Esophagus muscularis mucosa (tissue), 4 donors: ENCODE data around the gene EFR3B. TPM values are rescaled to one million over a fixed set of nuclear protein-coding genes. Genes with fewer than 3 reads are reported as not detected.

ENCODE experiments used
- DNase-seq: peaks from one replicate; pipeline ENCODE4 v3.0.0-alpha.2; 2017; ENCODE audit errors: extremely low spot score
- H3K27ac ChIP-seq, 4 donors: fragments of 200-600 bp; sonication (generic); replicated peaks in 1 of 4; 1 replicate in 3 of 4; 2 replicates in 1 of 4; pipeline ENCODE4 v1.5.1; 2016 to 2019; ENCODE audit warnings: mild to moderate bottlenecking in 1 of 4
- H3K27me3 ChIP-seq, 4 donors: fragments of 200-600 bp; sonication (generic); one replicate each; pipeline versions ENCODE4 v1.5.1 to v1.6.0; 2016 to 2019
- H3K36me3 ChIP-seq, 4 donors: fragments of 200-600 bp; sonication (generic); one replicate each; pipeline ENCODE4 v1.5.1; 2016 to 2019
- H3K4me1 ChIP-seq, 4 donors: fragments of 200-600 bp; sonication (generic); one replicate each; pipeline ENCODE4 v1.5.1; 2016 to 2019
- H3K4me3 ChIP-seq, 4 donors: fragments of 200-600 bp; sonication (generic); 1 replicate in 2 of 4; 2 replicates in 2 of 4; pipeline ENCODE4 v1.5.1; 2016 to 2019; ENCODE audit warnings: mild to moderate bottlenecking in 4 of 4, moderate library complexity in 1 of 4
- H3K9me3 ChIP-seq, 4 donors: fragments of 200-600 bp; sonication (generic); 1 replicate in 3 of 4; 2 replicates in 1 of 4; pipeline ENCODE4 v1.5.1; 2016 to 2019
- EP300 ChIP-seq: sonication (generic); formaldehyde crosslinking; IDR thresholded peaks from one replicate; pipeline ENCODE4 v1.6.1; 2017; ENCODE audit warnings: antibody characterized with exemption
- POLR2A ChIP-seq: fragments of 450-650 bp; IDR thresholded peaks from one replicate; pipeline ENCODE4 v1.6.1; 2017; ENCODE audit warnings: antibody characterized with exemption, moderate library complexity, mild to moderate bottlenecking, low read depth
- POLR2AphosphoS5 ChIP-seq, 2 donors: sonication (generic); formaldehyde crosslinking; IDR thresholded peaks; one replicate each; pipeline ENCODE4 v1.6.1; 2017; ENCODE audit warnings: antibody characterized with exemption in 2 of 2
- WGBS: methylation state at CpG from one replicate; pipeline ENCODE4 v1.1.5; 2018; 5-methylcytosine and 5-hydroxymethylcytosine counted together
- intact Hi-C: fragments of 100-400 bp; cut with DNase I; formaldehyde crosslinking; loops from one replicate; pipeline ENCODE4 v1.15.1; 2023
- total RNA-seq, 4 donors: library from RNA; depleted of rRNA; stranded (reverse); fragments of >200 nt; gene quantifications; one replicate each; pipeline versions ENCODE4 v1.1.0 to v1.2.1, GENCODE V29; 2016
- TF ChIP-seq, protein P1 (sequence below), 3 experiments: fragments of 200-600 bp in 2 of 3; fragments of 450-650 bp in 1 of 3; sonication (generic) in 2 of 3; IDR thresholded peaks; one replicate each; pipeline ENCODE4 v1.5.1; 2017 to 2019; ENCODE audit warnings: antibody characterized with exemption in 3 of 3, mild to moderate bottlenecking in 2 of 3, moderate library complexity in 1 of 3

Gene EFR3B
- total RNA-seq, 4 donors from 2014 or later: 0.65 to 2.9 (median 1.00) TPM

DNA sequence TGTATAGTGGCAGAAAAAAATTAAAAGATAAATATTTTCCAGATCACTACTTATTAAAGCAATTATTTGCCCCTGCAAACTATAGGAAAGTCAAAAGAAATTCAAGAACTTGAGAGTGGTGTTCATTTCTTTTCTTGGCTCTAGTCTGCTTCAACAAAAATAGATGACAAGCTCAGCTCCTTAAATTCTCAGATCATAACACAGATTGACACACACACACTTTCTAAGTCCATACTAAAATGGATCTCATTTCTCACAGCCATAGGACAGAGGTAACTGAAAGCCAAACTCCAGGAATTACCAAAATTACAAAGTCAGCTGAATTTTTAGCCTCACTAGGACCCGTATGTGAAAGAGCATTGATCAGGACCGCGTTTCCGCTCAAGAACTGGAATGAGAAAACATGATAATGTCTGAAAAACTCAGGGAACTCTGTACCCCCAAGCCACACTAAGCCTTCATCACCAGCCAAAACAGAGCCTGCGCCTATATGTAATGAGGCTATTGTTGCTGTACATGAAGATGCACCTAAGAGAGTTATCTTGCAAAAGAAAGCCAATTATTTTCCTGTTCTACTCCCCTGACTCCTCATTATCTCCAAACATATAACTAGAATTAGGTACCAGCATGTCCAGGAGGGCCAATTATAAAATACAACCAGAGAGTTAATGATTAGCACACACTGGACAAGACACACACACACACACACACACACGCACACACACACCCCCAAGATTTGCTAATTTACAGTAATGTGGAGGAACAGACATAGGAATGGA lies 16.5 kb upstream of the EFR3B start:
- H3K36me3 ChIP-seq: no peaks in the 10 kb centered on the region
- H3K4me1 ChIP-seq: no peaks in the 10 kb centered on the region
- H3K4me3 ChIP-seq: no peak overlapping the region
- no peaks in the 10 kb centered on the region for H3K9me3 ChIP-seq
- intact Hi-C loops: no loop called here
- no peak for DNase-seq
- H3K27ac ChIP-seq: no peak overlapping the region
- whole genome bisulfite sequencing: 90% methylated on average over 6 of the region's 6 CpGs
- H3K27me3 ChIP-seq: no peaks in the 10 kb centered on the region
- TF ChIP-seq POLR2AphosphoS5 (IDR thresholded peaks at IDR 0.05) (no peak), EP300 (no peak), POLR2A (no peak)
- TF ChIP-seq, protein P1, sequence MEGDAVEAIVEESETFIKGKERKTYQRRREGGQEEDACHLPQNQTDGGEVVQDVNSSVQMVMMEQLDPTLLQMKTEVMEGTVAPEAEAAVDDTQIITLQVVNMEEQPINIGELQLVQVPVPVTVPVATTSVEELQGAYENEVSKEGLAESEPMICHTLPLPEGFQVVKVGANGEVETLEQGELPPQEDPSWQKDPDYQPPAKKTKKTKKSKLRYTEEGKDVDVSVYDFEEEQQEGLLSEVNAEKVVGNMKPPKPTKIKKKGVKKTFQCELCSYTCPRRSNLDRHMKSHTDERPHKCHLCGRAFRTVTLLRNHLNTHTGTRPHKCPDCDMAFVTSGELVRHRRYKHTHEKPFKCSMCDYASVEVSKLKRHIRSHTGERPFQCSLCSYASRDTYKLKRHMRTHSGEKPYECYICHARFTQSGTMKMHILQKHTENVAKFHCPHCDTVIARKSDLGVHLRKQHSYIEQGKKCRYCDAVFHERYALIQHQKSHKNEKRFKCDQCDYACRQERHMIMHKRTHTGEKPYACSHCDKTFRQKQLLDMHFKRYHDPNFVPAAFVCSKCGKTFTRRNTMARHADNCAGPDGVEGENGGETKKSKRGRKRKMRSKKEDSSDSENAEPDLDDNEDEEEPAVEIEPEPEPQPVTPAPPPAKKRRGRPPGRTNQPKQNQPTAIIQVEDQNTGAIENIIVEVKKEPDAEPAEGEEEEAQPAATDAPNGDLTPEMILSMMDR (IDR thresholded peaks at IDR 0.05): no peak

DNA sequence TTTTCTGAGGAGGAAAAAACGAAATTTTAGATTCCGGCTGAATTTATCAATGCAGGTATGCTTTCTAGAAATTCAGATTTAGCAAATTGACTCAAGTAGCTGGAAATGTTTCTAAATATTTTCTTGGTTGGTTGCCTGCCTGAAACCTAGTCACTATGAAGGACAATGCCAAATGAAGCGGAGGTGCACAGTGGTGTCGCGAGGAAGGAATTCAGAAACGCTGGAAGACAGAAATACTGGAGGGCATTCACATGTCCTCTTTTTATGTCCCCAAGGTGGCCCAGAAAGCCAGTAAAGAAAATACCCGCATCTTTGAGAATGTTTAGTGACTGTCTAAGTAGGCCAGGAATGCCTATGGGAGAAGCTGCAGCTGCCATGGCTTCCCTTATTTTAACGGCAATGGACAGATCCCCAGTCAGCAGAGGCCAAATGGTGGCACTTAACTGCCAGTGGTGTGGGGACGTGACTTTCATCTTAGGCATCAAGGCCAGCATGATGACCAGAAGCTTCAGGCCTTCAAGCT lies 15.8 kb upstream of the EFR3B start:
- TF ChIP-seq, protein P1 (IDR thresholded peaks at IDR 0.05): no peak
- TF ChIP-seq EP300 (no peak), POLR2A (no peak), POLR2AphosphoS5 (IDR thresholded peaks at IDR 0.05) (no peak)
- Histone ChIP-seq H3K4me3 (no peak overlapping the region), H3K9me3 (no peaks in the 10 kb centered on the region), H3K4me1 (no peaks in the 10 kb centered on the region), H3K27ac (no peak overlapping the region), H3K27me3 (no peaks in the 10 kb centered on the region), H3K36me3 (no peaks in the 10 kb centered on the region)
- intact Hi-C loops: no loop called here
- no peak for DNase-seq
- 94% methylated on average over 9 of the region's 9 CpGs for WGBS

GRCh38 chr2:25029183-25029554 lies 12.7 kb upstream of the EFR3B start:
- H3K9me3 ChIP-seq: no peaks in the 10 kb centered on the region
- no peak overlapping the region for H3K4me3 ChIP-seq
- no peaks in the 10 kb centered on the region for H3K27me3 ChIP-seq
- DNase-seq: no peak
- H3K27ac ChIP-seq: no peak overlapping the region
- no peak for TF ChIP-seq EP300
- TF ChIP-seq POLR2AphosphoS5 (IDR thresholded peaks at IDR 0.05): no peak
- TF ChIP-seq POLR2A: no peak
- TF ChIP-seq, protein P1 (IDR thresholded peaks at IDR 0.05): no peak
- intact Hi-C loops: no loop called here
- H3K36me3 ChIP-seq: no peaks in the 10 kb centered on the region
- H3K4me1 ChIP-seq: no peaks in the 10 kb centered on the region
- 69% methylated on average over 4 of the region's 4 CpGs for WGBS

DNA sequence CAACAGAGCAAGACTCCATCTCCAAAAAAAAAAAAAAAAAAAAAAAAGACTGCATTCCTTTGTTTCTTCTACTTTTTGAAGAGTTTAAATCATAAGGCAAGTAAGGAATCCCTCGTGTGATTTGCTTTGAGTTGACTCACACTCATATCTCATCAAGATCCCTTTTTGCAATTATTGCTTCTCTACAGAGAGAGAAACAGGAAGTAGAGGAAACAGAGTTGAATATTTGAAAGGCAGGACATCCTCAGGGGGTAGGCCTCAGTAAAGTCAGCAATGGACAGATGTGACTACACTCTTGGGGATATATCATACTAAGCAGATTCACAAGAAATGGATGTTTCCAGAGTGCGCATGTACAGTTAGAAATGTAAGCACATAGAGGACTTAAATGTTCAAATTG lies 11.2 kb upstream of the EFR3B start:
- H3K27ac ChIP-seq: no peak overlapping the region
- H3K9me3 ChIP-seq: no peaks in the 10 kb centered on the region
- DNase-seq: no peak
- no peaks in the 10 kb centered on the region for H3K27me3 ChIP-seq
- H3K4me3 ChIP-seq: no peak overlapping the region
- WGBS: 61% methylated on average over 2 of the region's 2 CpGs
- no peaks in the 10 kb centered on the region for H3K36me3 ChIP-seq
- no peaks in the 10 kb centered on the region for H3K4me1 ChIP-seq
- TF ChIP-seq POLR2A (no peak), POLR2AphosphoS5 (IDR thresholded peaks at IDR 0.05) (no peak), EP300 (no peak)
- TF ChIP-seq, protein P1 (IDR thresholded peaks at IDR 0.05): no peak
- intact Hi-C loops: no loop called here
